HepG2 (cell line): ENCODE results near the gene BRD2. TPM values are rescaled to one million over a fixed set of nuclear protein-coding genes. Genes with fewer than 3 reads are reported as not detected.

Experiments
- ATAC-seq: fragments of 200-7000 bp; cut with Tn5 transposase; 3 replicates; pipeline ENCODE4 v1.9.1; 2020; ENCODE audit warnings: mild to moderate bottlenecking, moderate library complexity
- BruUV-seq: library from RNA; stranded (reverse); fragments of 400-500 nt; replicated peaks from 2 replicates; lab custom pipeline; 2021; lab: Mats Ljungman, UMichigan
- CTCF ChIA-PET: fragments of 300-600 bp; formaldehyde crosslinking; extraction: SDS; loops from one replicate; lab custom pipeline; 2021; ENCODE audit warnings: low total read pairs, inconsistent platforms, low intra/inter-chr PET ratio; lab: Yijun Ruan, JAX
- POLR2A ChIA-PET: fragments of 350-600 bp; sonication (Branson Sonifier 250); formaldehyde crosslinking; loops from one replicate; lab custom pipeline; 2020; ENCODE audit warnings: antibody characterized with exemption, inconsistent platforms; lab: Yijun Ruan, JAX
- DNase-seq: peaks from one replicate; pipeline ENCODE4 v3.0.0-alpha.2; 2015; ENCODE audit warnings: low spot score
- FAIRE-seq: peaks from 3 replicates; lab custom pipeline; 2011; peaks lifted over from hg19 to GRCh38; lab: Jason Lieb, UNC
- H2AFZ ChIP-seq: one replicate; pipeline ENCODE4 v1.6.1; 2011; ENCODE audit warnings: low read length, inconsistent platforms
- H3K27ac ChIP-seq: fragments of 300-600 bp; 3 replicates; pipeline ENCODE4 v1.8.0; 2011; ENCODE audit warnings: mixed run types, mild to moderate bottlenecking, mixed read lengths, low read length, inconsistent platforms; ENCODE audit not compliant: insufficient read depth; ENCODE audit errors: extremely low read length
- H3K27me3 ChIP-seq, 2 experiments: fragments of 200-600 bp in 1 of 2; 2 replicates in 1 of 2; 3 replicates in 1 of 2; pipeline versions ENCODE4 v1.6.0 to v1.8.0; 2011; ENCODE audit warnings: low read length in 2 of 2, mild to moderate bottlenecking in 2 of 2, moderate library complexity in 2 of 2, inconsistent platforms in 1 of 2; ENCODE audit not compliant: insufficient read depth in 2 of 2, control insufficient read depth in 1 of 2
- H3K36me3 ChIP-seq, 2 experiments: fragments of 200-600 bp in 1 of 2; replicated peaks in 1 of 2; 2 replicates in 1 of 2; 3 replicates in 1 of 2; pipeline versions ENCODE4 v1.5.1 to v1.8.0; 2011; ENCODE audit warnings: low read length in 2 of 2, inconsistent platforms in 1 of 2; ENCODE audit not compliant: insufficient read depth in 2 of 2, control insufficient read depth in 1 of 2
- H3K4me1 ChIP-seq: 2 replicates; pipeline ENCODE4 v1.5.1; 2012; ENCODE audit warnings: low read length, inconsistent platforms; ENCODE audit not compliant: insufficient read depth
- H3K4me2 ChIP-seq: 2 replicates; pipeline ENCODE4 v1.6.0; 2011; ENCODE audit warnings: low read depth, low read length, inconsistent platforms
- H3K4me3 ChIP-seq, 3 experiments: fragments of 200-600 bp in 1 of 3; sonication (generic), shearing (Covaris generic) in 1 of 3; replicated peaks in 1 of 3; 2 replicates each; pipeline ENCODE4 v1.5.1; 2011 to 2016; ENCODE audit warnings: low read length in 3 of 3, inconsistent platforms in 2 of 3, low read depth in 2 of 3, mild to moderate bottlenecking in 2 of 3, control low read depth in 1 of 3, mixed read lengths in 1 of 3; ENCODE audit not compliant: insufficient read depth in 1 of 3
- H3K79me2 ChIP-seq: one replicate; pipeline ENCODE4 v1.6.1; 2011; ENCODE audit warnings: low read length, inconsistent platforms; ENCODE audit not compliant: insufficient read depth
- H3K9ac ChIP-seq: 2 replicates; pipeline ENCODE4 v1.6.0; 2011; ENCODE audit warnings: mild to moderate bottlenecking, low read depth, low read length, inconsistent platforms; ENCODE audit not compliant: insufficient read depth
- H3K9me3 ChIP-seq: 2 replicates; pipeline ENCODE4 v1.5.1; 2012; ENCODE audit warnings: mild to moderate bottlenecking, low read length
- H4K20me1 ChIP-seq: 2 replicates; pipeline ENCODE4 v1.6.0; 2011; ENCODE audit warnings: inconsistent platforms, mild to moderate bottlenecking, low read length, moderate library complexity; ENCODE audit not compliant: insufficient read depth
- BRCA1 ChIP-seq: sonication (generic); formaldehyde crosslinking; IDR thresholded peaks from 2 replicates; pipeline ENCODE4 v1.4.0; 2020; ENCODE audit warnings: missing genetic modification reagents
- CBX1 ChIP-seq: IDR thresholded peaks from one replicate; pipeline ENCODE4 v1.6.1; 2016; ENCODE audit warnings: antibody characterized with exemption, low read depth
- FOXO1 ChIP-seq: sonication (generic); formaldehyde crosslinking; IDR thresholded peaks from 2 replicates; pipeline ENCODE4 v1.4.0; 2020; ENCODE audit warnings: missing genetic modification reagents
- IRF2 ChIP-seq: IDR thresholded peaks from 2 replicates; pipeline ENCODE4 v1.6.1; 2018; ENCODE audit warnings: missing genetic modification reagents, missing compliant biosample characterization
- ISL2 ChIP-seq: sonication (generic); formaldehyde crosslinking; IDR thresholded peaks from 2 replicates; pipeline ENCODE4 v1.5.0; 2020; ENCODE audit warnings: missing genetic modification reagents
- ISX ChIP-seq: sonication (generic); formaldehyde crosslinking; conservative IDR thresholded peaks from 2 replicates; pipeline ENCODE4 v1.5.0; 2020; ENCODE audit warnings: missing genetic modification reagents
- MTF2 ChIP-seq: sonication (generic); formaldehyde crosslinking; IDR thresholded peaks from 2 replicates; pipeline ENCODE4 v1.5.0; 2020; ENCODE audit warnings: missing genetic modification reagents, borderline replicate concordance
- MXI1 ChIP-seq: IDR thresholded peaks from 3 replicates; pipeline ENCODE4 v1.6.1; 2012; ENCODE audit warnings: low read depth, low read length, inconsistent platforms, borderline replicate concordance
- NFRKB ChIP-seq: fragments of 450-650 bp; IDR thresholded peaks from 2 replicates; pipeline ENCODE4 v1.6.1; 2017
- NFYB ChIP-seq: sonication (generic); formaldehyde crosslinking; IDR thresholded peaks from 2 replicates; pipeline ENCODE4 v1.4.0; 2020; ENCODE audit warnings: missing genetic modification reagents
- ONECUT2 ChIP-seq: sonication (generic); formaldehyde crosslinking; IDR thresholded peaks from 2 replicates; pipeline ENCODE4 v1.4.0; 2020; ENCODE audit warnings: missing genetic modification reagents
- SIX1 ChIP-seq: sonication (generic); formaldehyde crosslinking; IDR thresholded peaks from 2 replicates; pipeline ENCODE4 v1.4.0; 2020; ENCODE audit warnings: missing genetic modification reagents, borderline replicate concordance
- SRSF1 ChIP-seq: fragments of 200-400 bp; formaldehyde crosslinking; optimal IDR thresholded peaks from 2 replicates; pipeline ENCODE3; 2017; ENCODE audit warnings: mild to moderate bottlenecking, low read depth, low read length, moderate library complexity
- TBP ChIP-seq: sonication (generic); formaldehyde crosslinking; IDR thresholded peaks from 2 replicates; pipeline ENCODE4 v1.5.0; 2020; ENCODE audit warnings: missing genetic modification reagents
- ZNF317 ChIP-seq: sonication (generic); formaldehyde crosslinking; IDR thresholded peaks from 2 replicates; pipeline ENCODE4 v1.5.0; 2020; ENCODE audit warnings: mild to moderate bottlenecking, missing genetic modification reagents
- ZNF331 ChIP-seq: sonication (generic); formaldehyde crosslinking; IDR thresholded peaks from 2 replicates; pipeline ENCODE4 v1.4.0; 2020; ENCODE audit warnings: missing genetic modification reagents
- ZNF558 ChIP-seq: sonication (generic); formaldehyde crosslinking; IDR thresholded peaks from 2 replicates; pipeline ENCODE4 v1.9.0; 2022; ENCODE audit warnings: mild to moderate bottlenecking, missing genetic modification reagents, borderline replicate concordance
- ZNF563 ChIP-seq: sonication (generic); formaldehyde crosslinking; IDR thresholded peaks from 2 replicates; pipeline ENCODE4 v1.8.0; 2022; ENCODE audit warnings: mild to moderate bottlenecking, moderate library complexity, missing genetic modification reagents
- ZNF569 ChIP-seq: sonication (generic); formaldehyde crosslinking; IDR thresholded peaks from 2 replicates; pipeline ENCODE4 v1.5.0; 2020; ENCODE audit warnings: mild to moderate bottlenecking, missing genetic modification reagents, moderate library complexity, borderline replicate concordance
- ZNF709 ChIP-seq: sonication (generic); formaldehyde crosslinking; IDR thresholded peaks from 2 replicates; pipeline ENCODE4 v1.5.0; 2020; ENCODE audit warnings: mild to moderate bottlenecking, missing genetic modification reagents
- ZNF879 ChIP-seq: sonication (generic); formaldehyde crosslinking; IDR thresholded peaks from 2 replicates; pipeline ENCODE4 v1.8.1; 2023; ENCODE audit warnings: missing genetic modification reagents
- ZSCAN31 ChIP-seq: sonication (generic); formaldehyde crosslinking; IDR thresholded peaks from 2 replicates; pipeline ENCODE4 v1.5.0; 2020; ENCODE audit warnings: low read depth, mild to moderate bottlenecking, missing genetic modification reagents
- WGBS: methylation state at CpG from one replicate; pipeline ENCODE4 v1.1.6; 2017; ENCODE audit warnings: low lambda C conversion rate; 5-methylcytosine and 5-hydroxymethylcytosine counted together
- in situ Hi-C: cut with HindIII; loops from 2 replicates; pipeline ENCODE4 v1.10.0; 2017; ENCODE audit warnings: low pct_unique_long_range_greater_than_20kb; ENCODE audit not compliant: extremely low pct_ligation_motif_present
- intact Hi-C: fragments of 100-400 bp; cut with micrococcal nuclease; formaldehyde crosslinking; loops from one replicate; pipeline ENCODE4 v1.10.0; 2022; ENCODE audit not compliant: unreplicated experiment
- polyA plus RNA-seq, 8 experiments: library from polyadenylated mRNA; depleted of rRNA in 3 of 8; stranded (reverse) in 7 of 8; unstranded in 1 of 8; fragments of >200 nt; fragmentation: Illumina TruSeq in 4 of 8; extraction: Trizol in 4 of 8; gene quantifications; 2 replicates each; pipeline versions ENCODE4 v1.2.1 to v1.2.3, GENCODE V29; 2011 to 2016; ENCODE audit warnings: low read depth in 4 of 8, missing spikeins in 1 of 8, mixed read lengths in 1 of 8; ENCODE audit not compliant: insufficient read depth in 1 of 8
- total RNA-seq, 5 experiments: library from RNA; depleted of rRNA; stranded (reverse); fragments of >200 nt; fragmentation: Illumina TruSeq; extraction: Trizol; gene quantifications; 2 replicates each; pipeline ENCODE4 v1.2.3, GENCODE V29; 2016; ENCODE audit warnings: low read depth in 1 of 5
- TF ChIP-seq, protein P1 (sequence below): sonication (generic); formaldehyde crosslinking; conservative IDR thresholded peaks from 2 replicates; pipeline ENCODE4 v1.8.1; 2023; ENCODE audit warnings: missing genetic modification reagents

The BRD2 gene
- total and polyA plus RNA-seq, 2 of the 13 experiments (the other 11 are each of a cell fraction or from before 2014, with no cell fraction given), result 143 to 202 TPM

- TF ChIP-seq ISX (CRISPR knock-in tag), result 0 out of 2 replicates have a peak, but pooled peaks have one; percentile 5
- no peak; the same call in none of the 2 replicates for TF ChIP-seq ZNF709 (CRISPR knock-in tag)
- 0 out of 2 replicates have a peak, but pooled peaks have one; percentile 48 for TF ChIP-seq ISL2
- TF ChIP-seq, protein P1, sequence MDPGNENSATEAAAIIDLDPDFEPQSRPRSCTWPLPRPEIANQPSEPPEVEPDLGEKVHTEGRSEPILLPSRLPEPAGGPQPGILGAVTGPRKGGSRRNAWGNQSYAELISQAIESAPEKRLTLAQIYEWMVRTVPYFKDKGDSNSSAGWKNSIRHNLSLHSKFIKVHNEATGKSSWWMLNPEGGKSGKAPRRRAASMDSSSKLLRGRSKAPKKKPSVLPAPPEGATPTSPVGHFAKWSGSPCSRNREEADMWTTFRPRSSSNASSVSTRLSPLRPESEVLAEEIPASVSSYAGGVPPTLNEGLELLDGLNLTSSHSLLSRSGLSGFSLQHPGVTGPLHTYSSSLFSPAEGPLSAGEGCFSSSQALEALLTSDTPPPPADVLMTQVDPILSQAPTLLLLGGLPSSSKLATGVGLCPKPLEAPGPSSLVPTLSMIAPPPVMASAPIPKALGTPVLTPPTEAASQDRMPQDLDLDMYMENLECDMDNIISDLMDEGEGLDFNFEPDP (CRISPR knock-in tag), result no peak
- TF ChIP-seq ZNF331, result peak; percentile 4
- no peak for TF ChIP-seq BRCA1 (CRISPR knock-in tag)
- 0 out of 2 replicates have a peak, but pooled peaks have one; percentile 56 for TF ChIP-seq ONECUT2 (CRISPR knock-in tag)
These were observed 1.5 kb downstream of the BRD2 start (continued) for GRCh38 chr6:32969685-32970412.

DNA sequence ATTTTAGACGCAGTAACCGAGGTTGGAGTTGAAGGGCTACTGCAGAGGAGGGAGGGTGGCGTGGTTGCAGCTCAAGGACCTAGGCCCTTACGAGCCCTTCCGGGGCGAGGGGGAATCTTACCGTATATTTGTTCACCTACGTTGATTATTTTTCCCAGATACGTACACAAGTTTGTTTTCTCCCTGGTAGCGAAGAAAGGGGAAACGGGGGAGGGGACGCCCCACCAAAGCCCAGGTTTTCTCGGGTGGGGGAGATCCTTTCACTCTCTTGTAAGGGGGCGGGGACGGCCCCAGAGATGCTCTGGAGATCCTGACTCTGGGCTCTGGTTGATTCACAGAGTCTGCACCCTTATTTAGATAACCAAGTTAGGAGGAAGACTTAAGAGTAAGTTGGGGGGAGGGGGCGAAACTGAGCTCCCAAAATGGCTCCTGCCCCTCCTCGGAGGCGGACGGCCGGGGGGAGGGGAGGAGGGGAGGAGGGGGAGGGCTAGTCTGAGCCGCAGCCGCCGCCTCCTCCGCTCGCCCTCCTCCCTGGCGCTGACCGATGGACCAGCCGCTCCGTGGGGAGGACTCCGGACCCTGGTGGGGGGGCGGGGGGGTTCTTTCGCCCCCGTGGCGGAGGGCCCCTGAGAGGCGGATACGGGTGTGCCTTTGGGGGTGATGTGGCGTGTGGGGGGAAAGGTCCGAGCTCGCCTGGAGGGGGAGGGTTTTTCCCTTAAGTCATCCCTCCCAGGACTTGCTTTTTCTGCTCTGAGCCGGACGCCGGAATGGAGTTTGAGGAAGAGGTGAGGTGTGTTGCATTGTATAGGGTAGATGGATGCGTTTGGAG, 2.2 kb downstream of the BRD2 start:
- in situ Hi-C loops (loop anchor here (5.0 to 25.0 kb wide), 2 partner anchors 778 to 1058 kb away; partner anchors contain the start of genes GPSM3, PBX2 and ZBTB12), intact Hi-C loops (loop anchor here (5.0 kb wide), 1 partner anchor 227 kb away; no protein-coding TSS in a partner anchor)
- Histone ChIP-seq H4K20me1 (peaks cover 36% of the 10 kb centered on the region), H3K9me3 (no peaks in the 10 kb centered on the region), H3K27ac (peak overlapping the region; percentile 99), H3K36me3 (peaks cover 13 to 33% of the 10 kb centered on the region in 2 experiments), H3K4me1 (peaks cover 47% of the 10 kb centered on the region), H3K4me2 (peak overlapping the region; percentile 99), H3K79me2 (peaks cover 75% of the 10 kb centered on the region), H2AFZ (no peak overlapping the region), H3K27me3 (peaks cover 0 to 4% of the 10 kb centered on the region in 2 experiments; a peak in 1 of 5 replicates), H3K9ac (peak overlapping the region; percentile 100), H3K4me3 (peak overlapping the region; percentile 75 to 96 (median 78))
- POLR2A ChIA-PET, result interaction anchor here (0.6 to 10.5 kb wide), 32 partner anchors 11 to 1428 kb away, joined by 3 to 305 read pairs (median 7); partner anchors contain the start of genes AGPAT1, ATF6B, BAG6 and CUTA
- peak; percentile 77 for DNase-seq
- FAIRE-seq, result peak; percentile 32
- ATAC-seq, result peak; percentile 4
- CTCF ChIA-PET, result no interaction called here
- WGBS, result 2% methylated on average over 39 of the region's 43 CpGs
- BruUV-seq, result no TSS peak
- TF ChIP-seq IRF2 (no peak), ZNF563 (peak; percentile 27; the same call in 1 of the 2 replicates), ZNF879 (CRISPR knock-in tag) (no peak), MTF2 (0 out of 2 replicates have a peak, but pooled peaks have one; percentile 65), ZNF317 (peak; percentile 0; the same call in 1 of the 2 replicates), NFYB (CRISPR knock-in tag) (no peak), ZNF569 (no peak), NFRKB (peak; percentile 60), CBX1 (no peak), SIX1 (no peak), ZSCAN31 (CRISPR knock-in tag) (peak; percentile 16; the same call in 1 of the 2 replicates), TBP (CRISPR knock-in tag) (no peak), FOXO1 (CRISPR knock-in tag) (no peak), MXI1 (0 out of 3 replicates have a peak, but pooled peaks have one; percentile 37), SRSF1 (peak; percentile 99), ZNF558 (CRISPR knock-in tag) (no peak)
